ENCODE measurements around the gene NLK.

Gene NLK

DNA sequence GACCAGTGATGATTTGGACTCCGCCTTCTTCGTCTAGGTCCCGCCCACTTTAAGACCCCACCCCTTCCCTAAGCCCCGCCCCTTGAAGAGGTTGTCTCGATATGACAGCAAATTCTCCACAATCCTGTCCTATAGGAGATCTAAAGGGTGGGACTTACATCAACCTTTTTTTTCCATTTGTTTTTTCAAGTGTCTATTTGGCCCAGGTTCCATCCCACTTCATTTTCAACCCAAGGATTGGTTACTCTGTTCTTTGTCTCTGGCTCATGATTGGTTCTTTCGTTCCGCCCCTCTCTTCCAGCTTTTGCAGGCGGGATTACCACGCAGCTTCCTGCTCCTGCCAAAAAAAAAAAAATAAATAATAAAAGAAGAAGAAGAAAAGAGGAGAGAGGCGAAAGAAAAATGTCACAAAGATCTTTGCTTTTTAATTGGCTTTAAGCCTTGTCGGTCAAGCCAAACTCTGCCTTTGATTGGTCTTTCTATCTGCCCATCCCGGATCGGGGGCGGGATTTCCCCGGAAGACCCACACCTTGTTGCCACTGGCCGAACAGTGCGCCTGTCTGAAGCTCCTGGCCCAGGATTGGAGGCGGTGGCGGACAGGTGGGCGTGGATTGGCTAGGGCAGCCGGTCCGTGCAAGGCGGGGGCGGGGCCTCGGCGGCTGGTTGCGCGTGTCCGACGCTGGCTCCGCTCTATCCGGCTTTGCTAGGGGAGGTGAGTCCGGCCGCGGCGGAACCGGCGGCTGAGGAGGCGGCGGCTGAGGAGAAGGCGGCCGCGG lies 1.2 kb upstream of the NLK start:
- DNase-seq = peak; percentile 99

DNA sequence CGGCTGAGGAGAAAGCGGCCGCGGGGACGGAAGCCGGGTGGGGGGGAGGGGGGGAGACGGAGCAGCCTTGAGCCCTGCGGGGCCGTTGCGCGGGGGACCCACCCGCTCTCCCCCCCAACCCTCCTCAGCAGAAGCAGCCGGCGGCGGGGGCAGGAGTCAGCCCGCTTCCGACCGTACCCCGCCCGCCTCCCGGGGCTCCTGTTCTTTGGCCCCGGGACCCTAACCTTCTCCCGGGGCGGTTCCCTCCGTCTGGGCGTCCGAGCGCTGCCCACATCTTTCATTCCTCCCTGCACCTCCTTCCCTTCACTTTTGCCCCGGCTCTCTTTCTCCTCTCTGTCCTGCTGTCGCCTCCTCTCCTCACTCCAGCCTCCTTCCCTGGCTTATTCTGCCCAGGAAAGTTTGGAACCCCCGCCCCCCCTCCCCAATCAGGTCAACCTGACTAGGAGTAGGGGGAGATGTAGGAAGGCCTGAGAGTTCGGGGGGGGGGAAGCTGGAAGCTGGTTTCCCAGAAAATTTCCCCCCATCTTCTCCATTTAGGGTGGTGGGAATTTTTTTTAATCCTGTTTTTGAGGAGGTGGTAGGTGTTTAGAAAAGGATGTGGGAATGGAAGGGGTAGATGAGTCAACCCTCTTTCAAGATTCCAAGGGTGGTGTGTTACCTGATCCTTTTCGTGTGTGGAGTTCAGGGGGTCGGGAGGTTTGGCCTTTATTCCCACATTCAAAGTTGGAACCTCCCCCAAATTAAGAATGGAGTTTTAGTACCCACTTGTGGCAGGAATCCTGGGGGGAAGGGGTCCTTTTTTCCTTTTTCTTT lies 427 bp upstream of the NLK start:
- DNase-seq = no peak

DNA sequence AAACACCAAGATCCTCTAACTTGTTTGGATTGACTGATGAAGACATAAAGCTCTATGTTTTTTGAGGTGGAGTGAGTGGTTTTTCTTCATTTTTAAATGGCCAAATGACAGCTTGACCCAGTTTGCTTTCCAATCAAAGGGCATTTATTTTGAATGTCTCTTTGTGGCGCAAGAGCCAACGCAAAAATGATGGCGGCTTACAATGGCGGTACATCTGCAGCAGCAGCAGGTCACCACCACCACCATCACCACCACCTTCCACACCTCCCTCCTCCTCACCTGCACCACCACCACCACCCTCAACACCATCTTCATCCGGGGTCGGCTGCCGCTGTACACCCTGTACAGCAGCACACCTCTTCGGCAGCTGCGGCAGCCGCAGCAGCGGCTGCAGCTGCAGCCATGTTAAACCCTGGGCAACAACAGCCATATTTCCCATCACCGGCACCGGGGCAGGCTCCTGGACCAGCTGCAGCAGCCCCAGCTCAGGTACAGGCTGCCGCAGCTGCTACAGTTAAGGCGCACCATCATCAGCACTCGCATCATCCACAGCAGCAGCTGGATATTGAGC lies 329 bp downstream of the NLK start:
- no peak for DNase-seq

DNA sequence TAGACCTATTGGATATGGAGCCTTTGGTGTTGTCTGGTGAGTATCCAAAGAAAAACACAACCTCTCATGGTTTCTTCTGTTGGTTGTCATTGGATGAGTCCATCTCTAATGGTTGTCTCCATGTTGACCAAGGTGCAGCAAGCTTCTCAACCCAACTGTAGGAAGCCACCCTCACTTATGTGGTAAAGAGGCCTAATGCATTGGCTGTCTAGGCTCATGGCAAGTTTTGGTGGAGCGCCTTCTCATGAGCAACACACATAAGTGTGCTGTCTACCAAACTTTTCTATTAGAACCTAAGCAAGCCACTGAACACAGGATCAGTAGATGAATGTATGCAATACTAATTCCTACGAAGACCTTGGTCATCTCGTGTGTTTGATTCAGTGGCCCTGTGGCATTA lies 819 bp downstream of the NLK start:
- DNase-seq = no peak

DNA sequence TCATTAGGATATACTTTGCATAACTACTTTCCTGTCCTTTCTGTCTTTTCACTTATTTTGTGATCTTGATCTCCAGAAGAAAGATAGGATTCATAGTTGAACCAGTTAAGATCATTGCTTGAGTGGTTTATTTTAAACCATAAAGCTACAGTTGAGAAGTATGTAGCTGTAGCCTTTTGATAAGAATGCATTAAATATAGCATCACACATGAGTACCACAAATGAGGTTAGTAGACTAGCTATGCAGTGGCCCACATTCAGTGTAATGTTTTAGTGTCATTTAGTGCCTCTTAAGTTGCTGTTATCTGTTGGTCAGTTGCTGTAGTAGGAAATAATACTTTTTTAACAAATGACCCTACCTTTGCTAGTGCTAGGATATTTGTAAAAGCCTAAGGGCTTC lies 1.3 kb downstream of the NLK start:
- DNase-seq = no peak

DNA sequence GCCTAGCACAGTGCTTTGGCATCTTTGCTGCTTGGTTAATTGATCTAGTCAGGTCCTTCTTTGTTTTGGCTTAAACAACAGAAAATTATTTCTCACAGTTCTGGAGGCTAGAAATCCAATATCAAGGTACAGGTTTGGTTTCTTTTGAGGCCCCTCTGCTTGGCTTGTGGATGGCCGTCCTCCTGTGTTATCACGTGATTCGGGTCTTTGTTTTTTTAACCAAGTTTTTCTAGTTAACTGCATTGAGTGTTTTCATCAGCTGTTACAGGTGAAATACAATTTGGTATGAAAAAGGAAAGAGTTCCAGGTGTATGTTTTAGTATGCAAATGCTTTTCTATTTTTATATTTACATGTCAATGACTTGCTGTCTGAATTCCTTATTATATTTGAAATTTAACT lies 2.8 kb downstream of the NLK start:
- no peak for DNase-seq

DNA sequence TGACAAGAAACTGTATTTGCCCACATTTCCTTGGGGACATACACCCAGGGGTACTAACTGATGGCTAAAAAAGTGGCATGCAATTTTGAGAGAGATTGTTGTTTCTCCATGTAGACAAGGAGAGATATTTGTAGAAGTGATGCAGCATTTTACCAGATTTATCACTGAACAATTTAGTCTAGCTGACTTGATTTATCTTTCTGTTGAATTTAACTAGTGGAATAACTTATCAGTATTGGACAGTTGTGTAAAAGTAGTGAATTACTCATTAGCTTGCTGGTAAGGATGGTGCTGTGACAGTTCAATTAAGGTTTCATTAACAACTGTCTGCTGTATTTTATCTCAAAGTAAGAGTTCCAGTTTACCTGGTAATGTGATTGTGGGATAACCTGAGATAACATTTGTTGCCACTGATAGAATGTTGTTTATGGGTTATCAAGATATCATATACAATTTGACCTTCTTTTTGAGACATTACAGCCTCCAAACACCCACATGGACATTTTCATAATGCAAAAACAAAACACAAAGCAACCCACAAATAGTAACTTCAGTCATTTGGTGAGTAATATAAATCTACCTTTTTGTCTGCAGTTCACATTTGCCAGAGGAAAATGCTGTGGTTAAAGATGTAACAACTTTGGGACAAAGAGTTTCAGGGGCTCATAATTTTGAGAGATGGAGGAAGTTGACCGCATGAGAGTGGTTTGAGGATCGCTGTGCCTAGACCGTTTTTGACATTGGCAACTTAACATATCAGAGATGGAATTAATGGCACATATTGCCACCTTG lies 3.8 kb downstream of the NLK start:
- DNase-seq = no peak

DNA sequence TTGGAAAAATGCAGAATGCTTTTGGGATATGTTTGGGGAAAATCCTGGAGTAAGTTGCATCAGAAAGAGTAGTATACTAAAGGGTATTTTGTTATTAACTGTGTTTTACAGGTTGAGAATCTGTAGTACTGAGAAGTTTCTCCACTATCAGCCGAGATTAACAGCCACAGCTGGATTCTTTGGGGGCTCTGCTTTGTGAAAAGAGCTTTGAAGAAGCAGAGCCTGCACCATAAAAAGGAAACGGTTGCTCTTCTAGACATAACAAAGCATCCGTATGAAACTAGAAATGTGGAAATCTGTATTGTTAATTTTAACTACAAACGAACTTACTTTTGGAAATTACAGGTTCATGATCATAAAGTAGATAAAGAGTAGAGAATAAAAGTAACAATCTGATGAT lies 5.3 kb downstream of the NLK start:
- no peak for DNase-seq

DNA sequence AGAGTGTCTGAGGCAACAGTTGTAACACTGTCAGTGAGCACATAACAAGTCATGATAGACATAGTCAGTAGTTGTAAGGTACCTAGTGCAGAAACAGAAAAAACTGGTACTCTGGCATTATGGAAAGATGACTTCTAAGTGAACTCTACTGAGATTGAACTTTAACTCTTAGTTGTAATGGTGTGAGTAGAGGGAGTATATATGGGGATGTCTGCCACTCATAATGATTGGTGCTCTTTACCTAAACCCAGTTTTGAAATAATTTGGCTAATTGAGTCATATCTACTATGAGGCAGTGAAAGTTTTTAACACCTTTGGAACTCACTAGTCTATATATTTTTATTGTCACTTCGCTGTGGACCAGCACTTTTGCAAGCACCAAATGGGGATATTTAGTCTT lies 6.6 kb downstream of the NLK start:
- DNase-seq = no peak

DNA sequence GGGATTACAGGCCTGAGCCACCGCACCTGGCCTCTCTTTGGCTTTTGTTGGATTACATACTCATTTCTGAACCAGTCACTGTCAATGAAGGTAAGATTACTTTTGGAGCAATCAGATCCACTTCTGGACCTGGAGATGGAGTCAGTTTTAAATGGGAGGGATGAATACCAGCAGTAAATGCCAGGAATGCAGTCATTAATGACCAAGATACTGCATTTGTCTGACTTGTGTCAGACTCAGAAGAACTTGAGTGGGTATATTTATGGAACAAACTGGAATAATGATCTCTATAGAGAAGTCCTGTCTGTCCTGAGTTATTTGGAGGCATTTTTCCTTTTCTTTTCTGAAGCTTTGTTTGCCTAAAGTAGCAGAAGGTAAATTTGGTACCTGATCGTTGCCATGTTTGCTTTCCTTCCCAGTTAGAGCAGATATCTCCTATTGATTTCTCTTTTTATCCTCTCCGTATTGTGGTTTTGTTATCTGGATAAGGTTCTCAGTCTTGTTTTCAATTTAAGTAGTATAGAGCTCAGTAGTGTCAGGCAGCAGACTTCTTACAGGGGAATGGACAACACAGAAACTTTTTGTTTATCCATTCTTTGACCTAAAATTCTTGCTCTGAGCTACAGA lies 10.7 kb downstream of the NLK start:
- DNase-seq = no peak

DNA sequence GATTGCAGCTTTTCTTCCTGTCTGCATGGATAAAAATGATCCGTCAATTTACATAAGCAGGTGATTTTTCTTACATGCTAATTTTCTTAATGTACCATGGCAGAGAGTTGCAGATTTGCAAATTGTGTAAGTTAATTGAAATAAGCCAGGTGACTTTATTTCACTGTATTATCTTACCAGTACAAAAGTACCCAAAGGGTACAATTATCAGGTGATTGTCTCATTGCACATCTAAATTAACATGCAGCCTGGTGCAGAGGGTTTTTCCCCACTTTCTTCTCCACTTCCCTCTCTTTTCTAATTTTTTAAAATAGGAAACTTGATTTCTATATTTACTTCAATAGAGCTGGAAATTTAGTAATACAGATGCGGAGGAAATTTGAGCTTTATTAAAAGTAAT lies 11.2 kb downstream of the NLK start:
- DNase-seq = no peak

DNA sequence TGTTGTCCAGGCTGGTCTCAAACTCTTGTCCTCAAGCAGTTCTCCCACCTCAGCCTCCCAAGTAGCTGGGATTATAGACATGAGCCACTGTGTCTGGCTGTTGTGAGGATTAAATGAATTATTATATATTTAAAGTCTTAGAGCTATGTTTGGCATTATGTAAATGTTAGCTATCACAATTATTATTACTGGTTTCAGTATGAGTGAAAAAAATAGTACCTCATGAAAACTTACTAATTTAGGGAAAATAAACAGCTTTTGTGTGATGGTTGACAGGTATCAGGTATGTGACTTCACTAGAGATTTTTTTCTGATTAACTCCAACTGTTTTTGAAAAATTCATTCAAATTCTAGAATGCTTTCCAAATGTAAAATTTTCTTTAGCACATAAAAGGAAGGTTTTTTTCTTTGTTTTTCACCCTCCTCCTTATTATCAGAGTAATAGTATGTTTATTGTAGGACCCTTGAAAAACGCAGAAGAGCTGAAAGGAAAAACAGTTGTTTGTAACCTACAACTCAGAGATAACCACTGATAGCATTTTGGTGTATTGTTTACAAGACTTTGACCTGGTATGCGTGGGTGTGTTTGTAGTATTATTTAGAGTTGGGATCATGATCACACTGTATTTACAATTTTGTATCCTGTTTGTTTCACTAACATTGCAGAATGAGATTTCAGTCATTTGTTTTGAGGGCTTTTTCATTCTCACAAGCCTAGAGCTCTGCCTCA lies 13.2 kb downstream of the NLK start:
- no peak for DNase-seq

DNA sequence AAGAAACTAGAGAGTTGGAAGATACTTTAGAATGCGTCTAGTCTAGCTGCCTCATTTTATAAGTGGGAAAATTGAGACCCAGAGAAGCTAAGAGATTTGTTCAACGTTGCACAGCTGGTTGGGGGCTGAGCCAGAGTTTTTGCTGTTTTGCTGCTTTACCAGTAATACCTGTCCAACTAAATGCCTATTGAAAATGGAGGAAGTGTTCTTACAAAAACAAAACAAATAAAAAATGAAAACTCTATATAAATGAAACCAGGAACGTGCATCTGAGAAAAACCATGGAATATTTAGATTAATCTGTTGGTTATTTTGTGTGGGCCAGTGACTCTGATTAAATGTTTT lies 13.8 kb downstream of the NLK start:
- DNase-seq = no peak

DNA sequence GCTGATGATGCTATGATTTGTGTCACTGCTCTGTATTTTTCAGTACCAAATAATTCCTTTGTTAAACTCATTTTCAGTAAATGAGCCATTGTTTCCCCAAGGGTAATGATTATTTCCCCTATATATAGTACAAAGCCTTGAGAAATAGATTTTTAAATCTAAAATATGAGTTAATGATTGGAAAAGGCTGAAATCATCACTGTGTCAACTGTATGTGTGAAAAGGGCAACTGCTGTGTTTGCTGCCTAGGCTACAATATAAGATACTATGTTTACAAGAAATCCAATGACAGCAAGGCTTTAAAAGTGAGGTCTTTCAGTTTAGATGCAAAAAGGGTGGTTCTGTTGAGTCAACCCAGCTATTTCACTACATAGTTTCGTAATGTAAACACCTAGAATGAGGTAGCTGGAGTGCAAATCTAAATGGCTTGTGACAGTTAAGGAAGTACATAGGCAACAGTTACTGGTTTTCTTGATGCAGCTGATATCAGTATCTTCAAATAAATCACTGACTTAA lies 15.3 kb downstream of the NLK start:
- no peak for DNase-seq

DNA sequence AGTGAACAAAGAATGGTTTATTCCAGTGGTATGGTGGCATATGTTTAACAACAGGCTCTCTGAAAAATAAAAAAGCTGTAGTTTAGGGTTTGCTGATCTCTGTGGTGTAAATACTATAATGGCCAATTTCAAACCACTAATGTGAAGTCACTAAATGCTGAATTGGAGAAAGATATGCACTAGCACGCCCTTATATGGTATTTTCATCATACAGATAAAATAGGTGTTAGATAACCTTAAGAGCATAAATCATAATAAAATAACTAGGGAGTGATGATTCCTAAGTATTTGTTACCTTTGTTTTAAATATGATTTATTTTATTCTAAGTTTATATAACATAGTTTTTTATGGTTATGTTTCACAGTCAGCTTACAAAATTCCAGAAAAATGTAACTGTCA lies 17.2 kb downstream of the NLK start:
- no peak for DNase-seq

DNA sequence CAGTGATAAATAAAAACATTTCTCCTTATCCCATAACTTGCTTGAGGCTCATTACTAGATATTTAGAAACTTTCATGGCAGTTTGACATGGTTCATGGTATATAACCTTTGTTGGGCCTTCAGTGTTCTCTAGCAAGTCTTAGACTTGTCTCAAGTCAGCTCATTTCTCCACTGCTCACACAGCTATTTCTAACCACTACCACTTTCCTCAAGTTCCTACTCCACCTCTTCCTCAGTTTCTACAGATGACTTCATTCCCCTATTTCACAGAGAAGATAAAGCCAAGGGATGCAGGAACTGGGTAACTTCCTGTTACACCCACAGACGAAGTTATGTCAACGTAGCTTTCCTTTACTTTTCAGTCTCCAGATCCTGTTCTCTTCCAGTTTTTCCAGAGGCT lies 23.2 kb downstream of the NLK start:
- no peak for DNase-seq

DNA sequence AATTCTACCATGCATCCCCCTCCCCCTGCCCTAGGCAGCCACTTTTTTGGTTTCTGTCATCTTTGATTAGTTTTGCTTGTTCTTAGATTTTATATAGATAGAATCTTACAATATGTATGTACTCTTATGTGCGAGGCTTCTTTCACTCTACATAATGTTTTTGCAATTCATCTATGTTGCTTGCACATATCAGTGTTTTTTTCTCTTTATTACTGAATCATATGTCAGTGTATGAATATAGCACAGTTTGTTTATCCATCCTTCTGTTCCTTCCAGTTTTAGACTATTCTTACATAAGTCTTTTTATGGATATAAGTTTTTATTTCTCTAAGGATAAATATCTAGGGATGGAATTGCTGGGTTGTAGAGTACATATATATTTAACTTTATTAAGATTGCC lies 26.6 kb downstream of the NLK start:
- no peak for DNase-seq

DNA sequence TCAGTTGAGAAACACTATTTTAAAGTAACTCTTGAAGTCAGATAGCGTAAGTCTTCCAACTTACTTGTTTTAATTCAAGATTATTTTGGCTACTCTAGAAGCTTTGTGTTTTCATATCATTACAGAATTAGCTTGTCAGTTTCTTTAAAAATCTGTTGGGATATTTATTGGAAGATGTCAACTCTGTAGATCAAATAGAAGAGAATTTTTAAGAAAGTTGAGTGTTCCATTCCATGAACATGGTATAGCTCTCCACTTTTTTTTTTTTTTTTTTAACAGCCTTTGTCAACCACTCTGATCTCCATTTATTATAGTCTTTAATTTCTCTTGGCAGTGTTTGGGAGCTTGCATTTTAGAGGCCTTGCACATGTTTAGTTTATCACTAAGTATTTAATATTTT lies 28.7 kb downstream of the NLK start:
- DNase-seq = no peak

DNA sequence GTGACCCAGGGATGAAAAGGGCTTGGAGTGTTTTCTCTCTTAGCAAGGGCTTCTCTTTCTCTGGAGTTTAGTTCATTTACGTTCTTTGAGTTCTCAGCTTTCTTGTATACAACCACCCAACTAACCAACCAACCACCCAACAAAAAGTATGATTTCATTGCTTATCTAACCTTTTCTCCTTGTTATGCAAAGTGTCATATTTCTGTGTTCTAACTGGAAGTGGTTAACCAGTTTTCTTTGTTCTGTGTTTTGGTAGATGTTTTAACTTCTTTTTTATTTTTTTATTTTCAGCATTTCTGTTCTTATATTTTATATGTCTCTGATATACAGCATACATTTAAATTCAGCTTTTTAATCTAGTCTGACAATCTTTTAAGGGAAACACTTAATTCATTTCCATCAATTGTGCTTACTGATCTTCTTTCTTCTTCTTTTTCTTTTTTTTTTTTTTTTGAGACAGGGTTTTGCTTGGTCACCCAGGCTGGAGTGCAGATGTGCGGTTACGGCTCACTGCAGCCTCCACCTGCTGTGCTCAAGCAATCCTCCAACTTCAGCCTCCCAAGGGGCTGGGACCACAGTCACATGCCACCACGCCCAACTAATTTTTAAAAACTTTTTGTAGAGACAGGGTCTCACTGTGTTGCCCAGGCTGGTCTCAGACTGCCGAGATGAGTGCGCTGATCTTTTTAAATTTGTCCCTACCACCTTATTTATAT lies 29.6 kb downstream of the NLK start:
- no peak for DNase-seq

DNA sequence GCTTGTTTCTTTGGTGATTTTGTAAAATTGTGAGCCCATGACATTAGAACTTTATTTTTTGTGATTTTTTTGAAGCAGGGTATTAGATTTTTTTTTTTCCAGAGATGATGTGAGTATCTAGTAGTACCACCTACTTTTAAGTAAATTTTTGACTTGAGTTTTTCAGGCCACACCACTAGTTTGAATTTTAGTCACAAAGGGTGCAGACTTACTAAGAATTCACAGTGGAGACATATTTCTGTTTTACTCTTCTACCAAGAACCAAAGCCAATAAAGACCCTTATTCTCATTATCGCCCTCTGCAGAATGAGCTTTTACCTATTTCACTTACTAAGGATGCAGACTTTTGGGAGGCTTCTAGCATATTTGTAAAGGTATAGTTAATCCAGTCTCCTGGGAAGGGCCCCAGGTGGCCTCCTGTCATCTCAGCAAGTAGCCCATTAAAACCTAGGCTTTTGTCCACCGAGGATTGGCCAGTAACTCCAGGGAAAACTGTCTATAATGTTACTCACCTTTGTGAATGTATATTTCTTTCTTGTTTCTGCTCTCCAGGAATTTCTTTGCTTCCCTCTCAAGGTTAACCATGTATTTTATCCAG lies 30.6 kb downstream of the NLK start:
- no peak for DNase-seq

DNA sequence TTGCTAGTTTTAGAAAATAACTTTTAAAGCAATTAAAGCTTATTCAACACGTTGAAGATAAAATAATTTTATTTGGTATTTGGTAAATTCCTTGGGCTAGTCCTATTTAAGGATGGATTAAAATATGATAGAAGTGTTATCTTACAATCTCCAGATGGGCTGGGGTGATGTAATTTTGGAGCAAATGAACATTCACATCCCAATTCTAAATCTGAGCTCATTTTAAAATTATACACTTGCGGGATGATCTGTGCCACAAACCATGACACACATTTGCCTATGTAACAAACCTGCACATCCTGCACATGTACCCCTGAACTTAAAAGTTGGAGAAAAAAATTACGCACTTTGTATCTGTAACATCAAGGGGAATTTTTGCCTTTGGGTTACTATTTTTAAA lies 31.5 kb downstream of the NLK start:
- no peak for DNase-seq

Measured in NK-92 treated with Interleukin-12 subunit alpha and Interleukin-12 subunit beta, amount 100 ng/mL, for 24 hours (cell line).